Measurements from ENCODE around the gene FOXR1.

DNA sequence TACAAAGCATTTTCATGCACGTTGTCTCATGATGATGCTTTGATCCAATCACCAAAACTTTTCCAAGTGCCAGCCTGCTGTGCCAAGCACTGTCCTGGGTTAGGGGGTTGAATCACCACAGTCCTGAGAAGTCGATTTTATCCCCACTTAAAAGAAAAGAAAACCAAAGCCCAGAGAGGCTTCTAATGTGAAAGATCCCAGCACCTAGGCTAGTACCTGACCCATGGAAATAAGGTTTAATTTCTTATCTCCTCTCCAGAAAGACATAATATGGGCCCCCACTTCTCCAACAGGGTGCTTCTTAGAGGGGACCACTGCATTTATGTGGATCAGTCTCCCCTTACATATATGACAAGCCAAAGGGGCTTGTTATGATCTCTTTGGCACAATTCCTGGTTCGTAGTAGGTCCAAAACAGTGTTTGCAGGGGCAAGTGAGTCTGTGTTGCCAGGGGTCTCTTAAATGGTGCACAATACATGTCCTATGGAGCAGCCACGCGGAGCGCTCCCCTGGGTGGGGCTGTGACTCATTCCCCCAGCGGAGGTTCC, 43.9 kb upstream of the FOXR1 start:
- TF ChIP-seq, protein P1, sequence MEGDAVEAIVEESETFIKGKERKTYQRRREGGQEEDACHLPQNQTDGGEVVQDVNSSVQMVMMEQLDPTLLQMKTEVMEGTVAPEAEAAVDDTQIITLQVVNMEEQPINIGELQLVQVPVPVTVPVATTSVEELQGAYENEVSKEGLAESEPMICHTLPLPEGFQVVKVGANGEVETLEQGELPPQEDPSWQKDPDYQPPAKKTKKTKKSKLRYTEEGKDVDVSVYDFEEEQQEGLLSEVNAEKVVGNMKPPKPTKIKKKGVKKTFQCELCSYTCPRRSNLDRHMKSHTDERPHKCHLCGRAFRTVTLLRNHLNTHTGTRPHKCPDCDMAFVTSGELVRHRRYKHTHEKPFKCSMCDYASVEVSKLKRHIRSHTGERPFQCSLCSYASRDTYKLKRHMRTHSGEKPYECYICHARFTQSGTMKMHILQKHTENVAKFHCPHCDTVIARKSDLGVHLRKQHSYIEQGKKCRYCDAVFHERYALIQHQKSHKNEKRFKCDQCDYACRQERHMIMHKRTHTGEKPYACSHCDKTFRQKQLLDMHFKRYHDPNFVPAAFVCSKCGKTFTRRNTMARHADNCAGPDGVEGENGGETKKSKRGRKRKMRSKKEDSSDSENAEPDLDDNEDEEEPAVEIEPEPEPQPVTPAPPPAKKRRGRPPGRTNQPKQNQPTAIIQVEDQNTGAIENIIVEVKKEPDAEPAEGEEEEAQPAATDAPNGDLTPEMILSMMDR (IDR thresholded peaks at IDR 0.05; ENCODE audit: low read depth, low read length, poor library complexity, severe bottlenecking), result no peak
- TF ChIP-seq EZH2phosphoT487 (IDR thresholded peaks at IDR 0.05; ENCODE audit: borderline replicate concordance, low read length), result no peak
